GM19328 (cell line): Measurements from ENCODE around the gene ZNF407.

Source experiments
- ATAC-seq: cut with Tn5 transposase; IDR thresholded peaks from one replicate; pipeline ENCODE4 v1.9.1; 2021; ENCODE audit warnings: mild to moderate bottlenecking, moderate library complexity; ENCODE audit not compliant: unreplicated experiment

ZNF407 gene

GRCh38 chr18:74818516-74819175 lies 221.0 kb downstream of the ZNF407 start:
- no peak for ATAC-seq

GRCh38 chr18:74819433-74820059 lies 221.9 kb downstream of the ZNF407 start:
- peak; percentile 89 for ATAC-seq

GRCh38 chr18:74820160-74820780 lies 222.6 kb downstream of the ZNF407 start:
- ATAC-seq: no peak

GRCh38 chr18:74825460-74825859 lies 227.8 kb downstream of the ZNF407 start:
- no peak for ATAC-seq

- no peak for ATAC-seq
Measured at GRCh38 chr18:74826572-74826971, 228.9 kb downstream of the ZNF407 start.

GRCh38 chr18:74828200-74828599 lies 230.5 kb downstream of the ZNF407 start:
- ATAC-seq: no peak

GRCh38 chr18:74831571-74832250 lies 234.0 kb downstream of the ZNF407 start:
- ATAC-seq: no peak

- no peak for ATAC-seq
Measured at GRCh38 chr18:74832381-74832780, 234.7 kb downstream of the ZNF407 start.

- ATAC-seq: no peak
Measured at GRCh38 chr18:74832999-74833398, 235.3 kb downstream of the ZNF407 start.

- no peak for ATAC-seq
Measured at GRCh38 chr18:74834424-74835309, 237.0 kb downstream of the ZNF407 start.

GRCh38 chr18:74836296-74837139 lies 238.8 kb downstream of the ZNF407 start:
- no peak for ATAC-seq

GRCh38 chr18:74840492-74841167 lies 243.0 kb downstream of the ZNF407 start:
- ATAC-seq: no peak

- ATAC-seq: no peak
Measured at GRCh38 chr18:74841248-74841647, 243.6 kb downstream of the ZNF407 start.

GRCh38 chr18:74849301-74849700 lies 251.6 kb downstream of the ZNF407 start:
- no peak for ATAC-seq

GRCh38 chr18:74856434-74856833 lies 258.8 kb downstream of the ZNF407 start:
- ATAC-seq: no peak

GRCh38 chr18:74856928-74857327 lies 259.3 kb downstream of the ZNF407 start:
- ATAC-seq: no peak

GRCh38 chr18:74857901-74858300 lies 260.2 kb downstream of the ZNF407 start:
- no peak for ATAC-seq

- ATAC-seq: no peak
Measured at GRCh38 chr18:74861154-74861553, 263.5 kb downstream of the ZNF407 start.

GRCh38 chr18:74862094-74862493 lies 264.4 kb downstream of the ZNF407 start:
- ATAC-seq: no peak
